Right atrium auricular region (tissue), 2 donors: ENCODE results near the gene CACNA1C. TPM values are rescaled to one million over a fixed set of nuclear protein-coding genes. Genes with fewer than 3 reads are reported as not detected.
A peak's percentile ranks its signal among the peaks of the same experiment; 100 is the strongest.

Source experiments
- DNase-seq: peaks from one replicate; pipeline ENCODE4 v3.0.0-alpha.2; 2019; ENCODE audit warnings: low spot score
- H3K27ac ChIP-seq, 2 donors: fragments of 200-600 bp; sonication (generic); 1 replicate in 1 of 2; 2 replicates in 1 of 2; pipeline ENCODE4 v1.5.1; 2016 to 2019
- H3K27me3 ChIP-seq, 2 donors: fragments of 200-600 bp; sonication (generic); one replicate each; pipeline versions ENCODE4 v1.5.1 to v1.6.0; 2017 to 2019
- H3K36me3 ChIP-seq: fragments of 200-600 bp; sonication (generic); one replicate; pipeline ENCODE4 v1.5.1; 2016
- H3K4me1 ChIP-seq, 2 donors: fragments of 200-600 bp; sonication (generic); one replicate each; pipeline versions ENCODE4 v1.5.1 to v1.6.0; 2017 to 2019
- H3K4me3 ChIP-seq, 2 donors: fragments of 200-600 bp; sonication (generic); 1 replicate in 1 of 2; 2 replicates in 1 of 2; pipeline ENCODE4 v1.5.1; 2017 to 2019; ENCODE audit warnings: mild to moderate bottlenecking in 1 of 2, moderate library complexity in 1 of 2
- H3K9me3 ChIP-seq, 2 donors: fragments of 200-600 bp; sonication (generic); one replicate each; pipeline ENCODE4 v1.5.1; 2019
- total RNA-seq, 2 donors: library from RNA; depleted of rRNA; stranded (reverse); fragments of >200 nt; gene quantifications; one replicate each; pipeline ENCODE4 v1.1.0, GENCODE V29; 2016
- TF ChIP-seq, protein P1 (sequence below), 2 donors: fragments of 200-600 bp; sonication (generic); IDR thresholded peaks; one replicate each; pipeline ENCODE4 v1.5.1; 2019; ENCODE audit warnings: antibody characterized with exemption in 2 of 2

CACNA1C gene
- total RNA-seq, 2 donors from 2014 or later = 83.1 to 93.6 TPM

DNA sequence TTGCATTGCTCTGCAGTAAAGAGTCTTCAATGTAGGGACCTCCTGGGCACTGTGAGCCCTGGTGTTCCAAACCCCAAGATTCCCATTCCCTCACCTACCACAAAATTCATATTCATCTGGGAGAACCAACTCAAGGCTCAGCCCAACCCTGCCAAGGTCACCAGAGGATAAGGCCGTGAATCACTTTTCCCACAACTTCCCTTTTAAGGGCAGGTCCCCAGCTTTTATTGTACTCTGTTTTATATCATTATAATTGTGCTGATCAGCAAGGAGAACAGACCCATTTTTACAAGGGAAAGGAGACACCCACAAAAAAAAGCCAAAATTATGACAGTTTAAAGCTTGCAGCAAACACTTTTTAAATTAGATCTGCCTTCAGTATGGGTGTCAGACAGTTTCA, 379.0 kb downstream of the CACNA1C start:
- Histone ChIP-seq H3K4me3 (no peak overlapping the region), H3K4me1 (peaks cover 0 to 24% of the 10 kb centered on the region in 2 donors), H3K36me3 (no peaks in the 10 kb centered on the region), H3K27me3 (no peaks in the 10 kb centered on the region), H3K27ac (peak overlapping the region; percentile 14 to 53), H3K9me3 (no peaks in the 10 kb centered on the region)
- DNase-seq = no peak
- TF ChIP-seq, protein P1, sequence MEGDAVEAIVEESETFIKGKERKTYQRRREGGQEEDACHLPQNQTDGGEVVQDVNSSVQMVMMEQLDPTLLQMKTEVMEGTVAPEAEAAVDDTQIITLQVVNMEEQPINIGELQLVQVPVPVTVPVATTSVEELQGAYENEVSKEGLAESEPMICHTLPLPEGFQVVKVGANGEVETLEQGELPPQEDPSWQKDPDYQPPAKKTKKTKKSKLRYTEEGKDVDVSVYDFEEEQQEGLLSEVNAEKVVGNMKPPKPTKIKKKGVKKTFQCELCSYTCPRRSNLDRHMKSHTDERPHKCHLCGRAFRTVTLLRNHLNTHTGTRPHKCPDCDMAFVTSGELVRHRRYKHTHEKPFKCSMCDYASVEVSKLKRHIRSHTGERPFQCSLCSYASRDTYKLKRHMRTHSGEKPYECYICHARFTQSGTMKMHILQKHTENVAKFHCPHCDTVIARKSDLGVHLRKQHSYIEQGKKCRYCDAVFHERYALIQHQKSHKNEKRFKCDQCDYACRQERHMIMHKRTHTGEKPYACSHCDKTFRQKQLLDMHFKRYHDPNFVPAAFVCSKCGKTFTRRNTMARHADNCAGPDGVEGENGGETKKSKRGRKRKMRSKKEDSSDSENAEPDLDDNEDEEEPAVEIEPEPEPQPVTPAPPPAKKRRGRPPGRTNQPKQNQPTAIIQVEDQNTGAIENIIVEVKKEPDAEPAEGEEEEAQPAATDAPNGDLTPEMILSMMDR (IDR thresholded peaks at IDR 0.05) = no peak

- Histone ChIP-seq H3K36me3 (no peaks in the 10 kb centered on the region), H3K4me1 (peaks cover 0 to 27% of the 10 kb centered on the region in 2 donors), H3K9me3 (no peaks in the 10 kb centered on the region), H3K27ac (no peak overlapping the region), H3K27me3 (no peaks in the 10 kb centered on the region), H3K4me3 (no peak overlapping the region)
- TF ChIP-seq, protein P1 (IDR thresholded peaks at IDR 0.05) = no peak
- DNase-seq = no peak
Measured at GRCh38 chr12:2432856-2433255, 380.1 kb downstream of the CACNA1C start.

DNA sequence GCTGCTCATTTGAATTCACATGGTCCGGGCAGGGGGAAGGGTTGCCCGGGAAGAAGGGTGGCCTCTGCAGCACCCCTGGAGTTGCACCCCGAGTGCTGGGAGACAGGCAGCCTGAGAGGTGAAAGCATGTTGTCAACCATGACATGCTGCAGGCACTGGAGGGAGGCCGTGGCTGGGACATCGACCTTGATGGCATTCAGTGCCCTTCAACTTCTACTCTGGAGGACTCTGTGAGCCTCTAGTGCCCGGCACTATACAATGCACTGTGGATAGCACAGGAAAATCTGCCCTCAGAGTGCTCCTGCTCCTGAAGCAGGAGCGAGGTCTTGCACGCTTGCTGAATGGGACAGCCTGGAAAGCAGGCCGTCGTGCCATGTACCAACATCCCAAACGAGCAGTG, 382.7 kb downstream of the CACNA1C start:
- no peaks in the 10 kb centered on the region for H3K9me3 ChIP-seq
- no peak for DNase-seq
- no peaks in the 10 kb centered on the region for H3K36me3 ChIP-seq
- TF ChIP-seq, protein P1 (IDR thresholded peaks at IDR 0.05) = no peak
- no peak overlapping the region for H3K27ac ChIP-seq
- H3K4me3 ChIP-seq = no peak overlapping the region
- peaks cover 0 to 35% of the 10 kb centered on the region in 2 donors for H3K4me1 ChIP-seq
- H3K27me3 ChIP-seq = no peaks in the 10 kb centered on the region

GRCh38 chr12:2439332-2440100, 386.7 kb downstream of the CACNA1C start:
- DNase-seq = no peak
- Histone ChIP-seq H3K4me1 (peaks cover 0 to 23% of the 10 kb centered on the region in 2 donors), H3K36me3 (no peaks in the 10 kb centered on the region), H3K4me3 (no peak overlapping the region), H3K27me3 (no peaks in the 10 kb centered on the region), H3K9me3 (no peaks in the 10 kb centered on the region), H3K27ac (peak overlapping the region in 1 of 2 donors; percentile 40)
- TF ChIP-seq, protein P1 (IDR thresholded peaks at IDR 0.05) = no peak

- no peaks in the 10 kb centered on the region for H3K9me3 ChIP-seq
- H3K4me1 ChIP-seq = peaks cover 0 to 8% of the 10 kb centered on the region in 2 donors
- TF ChIP-seq, protein P1 (IDR thresholded peaks at IDR 0.05) = no peak
- H3K27me3 ChIP-seq = no peaks in the 10 kb centered on the region
- DNase-seq = no peak
- peaks cover 5% of the 10 kb centered on the region for H3K36me3 ChIP-seq
- H3K4me3 ChIP-seq = no peak overlapping the region
- no peak overlapping the region for H3K27ac ChIP-seq
Measured at GRCh38 chr12:2443776-2444175, 391.0 kb downstream of the CACNA1C start.
